ENCODE results near the gene CLHC1.
"Not testable (repeated sequence)": the region's sequence is repeated elsewhere in the genome, so short reads cannot be mapped to it uniquely, and the experiment has no call there.

CLHC1 gene

GRCh38 chr2:55232863-55233657 lies 967 bp upstream of the CLHC1 start:
- peaks cover 37% of the 10 kb centered on the region for H3K36me3 ChIP-seq (ENCODE audit: insufficient read depth, low read length)
- H2AFZ ChIP-seq (ENCODE audit: low read length, unreplicated experiment): peak overlapping the region; percentile 82
- peaks cover 57% of the 10 kb centered on the region for H3K79me2 ChIP-seq (ENCODE audit: control insufficient read depth, insufficient read depth, low read length, unreplicated experiment)

GRCh38 chr2:55231546-55232083 lies 478 bp downstream of the CLHC1 start:
- Histone ChIP-seq H3K4me1 (ENCODE audit: control insufficient read depth, insufficient read depth, low read length, unreplicated experiment) (peaks cover 33% of the 10 kb centered on the region), H3K4me3 (ENCODE audit: low read depth, low read length) (peak overlapping the region; percentile 97), H3K27me3 (ENCODE audit: insufficient read depth, low read length) (no peaks in the 10 kb centered on the region), H2AFZ (ENCODE audit: low read length, unreplicated experiment) (peak overlapping the region; percentile 89), H3K79me2 (ENCODE audit: control insufficient read depth, insufficient read depth, low read length, unreplicated experiment) (peaks cover 62% of the 10 kb centered on the region), H3K36me3 (ENCODE audit: insufficient read depth, low read length) (peaks cover 33% of the 10 kb centered on the region), H3K27ac (ENCODE audit: low read depth, low read length) (peak overlapping the region; percentile 96)

More at GRCh38 chr2:55232863-55233657, 967 bp upstream of the CLHC1 start:
- Histone ChIP-seq H3K27ac (ENCODE audit: low read depth, low read length) (peak overlapping the region; percentile 96), H3K4me3 (ENCODE audit: low read depth, low read length) (peak overlapping the region; percentile 97), H3K4me1 (ENCODE audit: control insufficient read depth, insufficient read depth, low read length, unreplicated experiment) (peaks cover 29% of the 10 kb centered on the region), H3K27me3 (ENCODE audit: insufficient read depth, low read length) (no peaks in the 10 kb centered on the region)

GRCh38 chr2:55230551-55230950 lies 1.5 kb downstream of the CLHC1 start:
- Histone ChIP-seq H3K79me2 (ENCODE audit: control insufficient read depth, insufficient read depth, low read length, unreplicated experiment) (peaks cover 61% of the 10 kb centered on the region), H3K4me1 (ENCODE audit: control insufficient read depth, insufficient read depth, low read length, unreplicated experiment) (peaks cover 33% of the 10 kb centered on the region), H2AFZ (ENCODE audit: low read length, unreplicated experiment) (no peak overlapping the region), H3K36me3 (ENCODE audit: insufficient read depth, low read length) (peaks cover 23% of the 10 kb centered on the region), H3K4me3 (ENCODE audit: low read depth, low read length) (0 out of 2 replicates have a peak overlapping the region, but pooled peaks have one; percentile 97), H3K27ac (ENCODE audit: low read depth, low read length) (no peak overlapping the region), H3K27me3 (ENCODE audit: insufficient read depth, low read length) (no peaks in the 10 kb centered on the region)

- Histone ChIP-seq H3K79me2 (ENCODE audit: control insufficient read depth, insufficient read depth, low read length, unreplicated experiment) (peaks cover 52% of the 10 kb centered on the region), H3K36me3 (ENCODE audit: insufficient read depth, low read length) (peaks cover 10% of the 10 kb centered on the region), H3K4me3 (ENCODE audit: low read depth, low read length) (no peak overlapping the region), H3K27ac (ENCODE audit: low read depth, low read length) (no peak overlapping the region), H2AFZ (ENCODE audit: low read length, unreplicated experiment) (no peak overlapping the region), H3K27me3 (ENCODE audit: insufficient read depth, low read length) (no peaks in the 10 kb centered on the region), H3K4me1 (ENCODE audit: control insufficient read depth, insufficient read depth, low read length, unreplicated experiment) (peaks cover 27% of the 10 kb centered on the region)
These were observed 2.9 kb downstream of the CLHC1 start for GRCh38 chr2:55229221-55229620.

GRCh38 chr2:55228226-55228563 lies 3.9 kb downstream of the CLHC1 start:
- Histone ChIP-seq H3K4me1 (ENCODE audit: control insufficient read depth, insufficient read depth, low read length, unreplicated experiment) (peaks cover 21% of the 10 kb centered on the region), H3K4me3 (ENCODE audit: low read depth, low read length) (no peak overlapping the region), H3K36me3 (ENCODE audit: insufficient read depth, low read length) (0 out of 2 replicates have a peak, but pooled peaks cover under 1% of the 10 kb centered on the region), H2AFZ (ENCODE audit: low read length, unreplicated experiment) (no peak overlapping the region), H3K27ac (ENCODE audit: low read depth, low read length) (no peak overlapping the region), H3K79me2 (ENCODE audit: control insufficient read depth, insufficient read depth, low read length, unreplicated experiment) (peaks cover 41% of the 10 kb centered on the region), H3K27me3 (ENCODE audit: insufficient read depth, low read length) (no peaks in the 10 kb centered on the region)

GRCh38 chr2:55227437-55228225 lies 4.5 kb downstream of the CLHC1 start:
- peaks cover 36% of the 10 kb centered on the region for H3K79me2 ChIP-seq (ENCODE audit: control insufficient read depth, insufficient read depth, low read length, unreplicated experiment)
- not testable (repeated sequence) for H3K4me3 ChIP-seq (ENCODE audit: low read depth, low read length); H3K36me3 ChIP-seq (ENCODE audit: insufficient read depth, low read length); H3K27ac ChIP-seq (ENCODE audit: low read depth, low read length); H2AFZ ChIP-seq (ENCODE audit: low read length, unreplicated experiment); H3K27me3 ChIP-seq (ENCODE audit: insufficient read depth, low read length)
- peaks cover 23% of the 10 kb centered on the region for H3K4me1 ChIP-seq (ENCODE audit: control insufficient read depth, insufficient read depth, low read length, unreplicated experiment)

GRCh38 chr2:55225481-55226020 lies 6.5 kb downstream of the CLHC1 start:
- Histone ChIP-seq H3K4me1 (ENCODE audit: control insufficient read depth, insufficient read depth, low read length, unreplicated experiment) (peaks cover 16% of the 10 kb centered on the region), H3K27me3 (ENCODE audit: insufficient read depth, low read length) (no peaks in the 10 kb centered on the region), H3K27ac (ENCODE audit: low read depth, low read length) (no peak overlapping the region), H3K36me3 (ENCODE audit: insufficient read depth, low read length) (no peaks in the 10 kb centered on the region), H3K4me3 (ENCODE audit: low read depth, low read length) (no peak overlapping the region), H2AFZ (ENCODE audit: low read length, unreplicated experiment) (no peak overlapping the region), H3K79me2 (ENCODE audit: control insufficient read depth, insufficient read depth, low read length, unreplicated experiment) (peaks cover 23% of the 10 kb centered on the region)

- no peak overlapping the region for H2AFZ ChIP-seq (ENCODE audit: low read length, unreplicated experiment)
- peaks cover 16% of the 10 kb centered on the region for H3K4me1 ChIP-seq (ENCODE audit: control insufficient read depth, insufficient read depth, low read length, unreplicated experiment)
- H3K27me3 ChIP-seq (ENCODE audit: insufficient read depth, low read length): no peaks in the 10 kb centered on the region
- H3K27ac ChIP-seq (ENCODE audit: low read depth, low read length): no peak overlapping the region
- no peaks in the 10 kb centered on the region for H3K36me3 ChIP-seq (ENCODE audit: insufficient read depth, low read length)
- H3K4me3 ChIP-seq (ENCODE audit: low read depth, low read length): no peak overlapping the region
- peaks cover 15% of the 10 kb centered on the region for H3K79me2 ChIP-seq (ENCODE audit: control insufficient read depth, insufficient read depth, low read length, unreplicated experiment)
These were observed 7.3 kb downstream of the CLHC1 start for GRCh38 chr2:55224761-55225261.

- peak overlapping the region; percentile 74 for H2AFZ ChIP-seq (ENCODE audit: low read length, unreplicated experiment)
- no peaks in the 10 kb centered on the region for H3K27me3 ChIP-seq (ENCODE audit: insufficient read depth, low read length)
- H3K36me3 ChIP-seq (ENCODE audit: insufficient read depth, low read length): no peaks in the 10 kb centered on the region
- peaks cover 16% of the 10 kb centered on the region for H3K4me1 ChIP-seq (ENCODE audit: control insufficient read depth, insufficient read depth, low read length, unreplicated experiment)
- H3K4me3 ChIP-seq (ENCODE audit: low read depth, low read length): peak overlapping the region; percentile 79
- H3K79me2 ChIP-seq (ENCODE audit: control insufficient read depth, insufficient read depth, low read length, unreplicated experiment): peaks cover 14% of the 10 kb centered on the region
- H3K27ac ChIP-seq (ENCODE audit: low read depth, low read length): no peak overlapping the region
These were observed 7.9 kb downstream of the CLHC1 start for GRCh38 chr2:55223958-55224760.

- no peak overlapping the region for H2AFZ ChIP-seq (ENCODE audit: low read length, unreplicated experiment)
- no peak overlapping the region for H3K4me3 ChIP-seq (ENCODE audit: low read depth, low read length)
- no peaks in the 10 kb centered on the region for H3K27me3 ChIP-seq (ENCODE audit: insufficient read depth, low read length)
- H3K27ac ChIP-seq (ENCODE audit: low read depth, low read length): no peak overlapping the region
- no peaks in the 10 kb centered on the region for H3K4me1 ChIP-seq (ENCODE audit: control insufficient read depth, insufficient read depth, low read length, unreplicated experiment)
- H3K36me3 ChIP-seq (ENCODE audit: insufficient read depth, low read length): no peaks in the 10 kb centered on the region
- no peaks in the 10 kb centered on the region for H3K79me2 ChIP-seq (ENCODE audit: control insufficient read depth, insufficient read depth, low read length, unreplicated experiment)
These were observed 18.3 kb downstream of the CLHC1 start for GRCh38 chr2:55213822-55214221.
